IPS DF 19.7 (cell line): ENCODE measurements around the gene CNTNAP3.
A peak's percentile ranks its signal among the peaks of the same experiment; 100 is the strongest.
"Not testable (repeated sequence)": the region's sequence is repeated elsewhere in the genome, so short reads cannot be mapped to it uniquely, and the experiment has no call there.

Source experiments
- DNase-seq: peaks from one replicate; pipeline ENCODE4 v3.0.0-alpha.2; 2013; ENCODE audit warnings: low read depth, low spot score

The CNTNAP3 gene

GRCh38 chr9:39073537-39073936 is 214.4 kb downstream of the CNTNAP3 start:
- DNase-seq, result not testable (repeated sequence)

DNA sequence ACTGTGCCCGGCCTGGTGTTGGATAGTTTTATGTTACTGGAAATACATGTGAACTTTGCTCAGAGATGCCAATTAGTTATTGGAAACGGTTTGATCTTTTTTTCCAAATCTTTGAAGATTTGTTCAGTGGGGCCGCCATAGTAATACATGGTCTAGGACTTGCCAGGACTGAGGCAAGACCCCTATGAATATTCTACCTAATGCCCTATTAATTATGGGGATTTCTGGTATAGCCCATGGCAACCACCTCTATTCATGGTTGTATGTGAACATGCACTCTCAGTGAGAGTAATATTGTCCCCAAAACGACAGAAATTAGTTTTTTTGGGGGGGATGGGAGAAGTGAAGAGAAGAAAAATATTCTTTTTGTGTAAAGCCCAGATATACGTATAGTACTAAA is 220.3 kb downstream of the CNTNAP3 start:
- not testable (repeated sequence) for DNase-seq

- DNase-seq, result not testable (repeated sequence)
Observed at GRCh38 chr9:39062966-39063365, 225.0 kb downstream of the CNTNAP3 start.

GRCh38 chr9:39054453-39054852 is 233.5 kb downstream of the CNTNAP3 start:
- not testable (repeated sequence) for DNase-seq

GRCh38 chr9:39046833-39047232 is 241.1 kb downstream of the CNTNAP3 start:
- DNase-seq, result peak; percentile 35

GRCh38 chr9:39042352-39042803 is 245.6 kb downstream of the CNTNAP3 start:
- DNase-seq, result not testable (repeated sequence)

DNA sequence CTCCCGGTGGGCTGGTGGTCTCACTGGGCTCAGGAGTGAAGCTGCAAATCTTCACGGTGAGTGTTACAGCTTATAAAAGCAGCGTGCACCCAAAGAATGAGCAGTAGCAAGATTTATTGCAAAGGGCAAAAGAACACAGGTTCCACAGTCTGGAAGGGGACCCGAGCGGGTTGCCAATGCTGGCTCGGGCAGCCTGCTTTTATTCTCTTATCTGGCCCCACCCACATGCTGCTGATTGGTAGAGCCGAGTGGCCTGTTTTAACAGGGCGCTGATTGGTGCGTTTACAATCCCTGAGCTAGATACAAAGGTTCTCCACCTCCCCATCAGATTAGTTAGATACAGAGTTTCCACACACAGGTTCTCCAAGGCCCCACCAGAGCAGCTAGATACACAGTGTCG is 246.2 kb downstream of the CNTNAP3 start:
- not testable (repeated sequence) for DNase-seq

- DNase-seq, result not testable (repeated sequence)
Observed at GRCh38 chr9:39039148-39039547, 248.8 kb downstream of the CNTNAP3 start.

DNA sequence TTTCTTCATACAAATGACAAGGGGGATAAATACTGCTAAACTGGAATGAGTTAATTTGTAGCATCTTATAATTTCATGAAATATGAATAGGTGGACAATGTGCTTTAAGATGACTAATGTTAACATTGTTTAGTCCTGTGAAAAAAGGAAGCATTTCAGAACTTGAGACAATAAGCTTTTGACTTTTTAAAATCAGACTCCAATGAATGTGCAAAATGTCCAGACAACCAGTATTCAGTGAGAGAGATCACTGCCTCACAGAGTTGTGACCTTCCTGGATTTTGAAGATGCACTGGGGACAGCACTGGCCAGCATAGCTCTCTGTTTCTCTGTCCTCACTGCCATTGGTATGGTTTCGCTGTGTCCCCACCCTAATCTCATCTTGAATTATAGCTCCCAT is 249.7 kb downstream of the CNTNAP3 start:
- not testable (repeated sequence) for DNase-seq

- not testable (repeated sequence) for DNase-seq
Observed at GRCh38 chr9:39033849-39034248, 254.1 kb downstream of the CNTNAP3 start.

DNA sequence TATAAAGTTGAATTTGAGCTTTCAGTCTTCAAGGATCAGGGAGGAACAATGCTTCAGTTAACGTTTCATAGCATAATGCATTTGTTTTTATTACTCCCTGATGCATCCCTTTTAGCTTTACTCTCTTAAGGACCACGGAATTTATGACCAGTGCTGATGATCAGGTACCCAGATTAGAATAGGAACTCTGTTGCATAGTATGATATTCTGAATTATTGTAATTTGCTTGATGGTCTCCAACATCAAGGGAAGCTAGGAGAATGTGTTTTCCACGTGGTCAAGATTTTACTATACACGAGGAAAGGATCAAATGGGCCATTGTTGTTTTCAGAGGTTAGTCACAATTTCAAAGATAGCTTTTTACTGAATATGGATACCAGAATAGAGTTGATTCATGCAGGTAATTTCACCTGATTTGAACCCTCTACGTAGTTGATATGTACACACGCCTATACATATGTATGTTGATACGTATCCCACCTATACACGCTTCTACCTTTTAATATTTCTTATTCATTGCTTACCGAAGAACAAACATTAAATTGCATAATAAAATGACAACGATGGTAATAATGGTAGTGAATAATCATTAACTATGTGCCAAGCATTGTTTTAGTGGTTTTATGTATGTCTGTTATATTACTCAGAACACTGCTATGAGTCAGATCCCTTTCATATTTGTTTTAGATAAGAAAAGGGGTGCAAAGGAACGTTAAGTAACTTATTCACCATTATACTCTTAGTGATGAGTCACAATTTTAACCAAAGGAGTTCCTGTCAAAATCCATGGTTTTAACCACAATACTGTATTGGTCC is 257.6 kb downstream of the CNTNAP3 start:
- DNase-seq, result not testable (repeated sequence)

- DNase-seq, result not testable (repeated sequence)
Observed at GRCh38 chr9:39028855-39029254, 259.1 kb downstream of the CNTNAP3 start.

GRCh38 chr9:39028168-39028567 is 259.8 kb downstream of the CNTNAP3 start:
- not testable (repeated sequence) for DNase-seq

DNA sequence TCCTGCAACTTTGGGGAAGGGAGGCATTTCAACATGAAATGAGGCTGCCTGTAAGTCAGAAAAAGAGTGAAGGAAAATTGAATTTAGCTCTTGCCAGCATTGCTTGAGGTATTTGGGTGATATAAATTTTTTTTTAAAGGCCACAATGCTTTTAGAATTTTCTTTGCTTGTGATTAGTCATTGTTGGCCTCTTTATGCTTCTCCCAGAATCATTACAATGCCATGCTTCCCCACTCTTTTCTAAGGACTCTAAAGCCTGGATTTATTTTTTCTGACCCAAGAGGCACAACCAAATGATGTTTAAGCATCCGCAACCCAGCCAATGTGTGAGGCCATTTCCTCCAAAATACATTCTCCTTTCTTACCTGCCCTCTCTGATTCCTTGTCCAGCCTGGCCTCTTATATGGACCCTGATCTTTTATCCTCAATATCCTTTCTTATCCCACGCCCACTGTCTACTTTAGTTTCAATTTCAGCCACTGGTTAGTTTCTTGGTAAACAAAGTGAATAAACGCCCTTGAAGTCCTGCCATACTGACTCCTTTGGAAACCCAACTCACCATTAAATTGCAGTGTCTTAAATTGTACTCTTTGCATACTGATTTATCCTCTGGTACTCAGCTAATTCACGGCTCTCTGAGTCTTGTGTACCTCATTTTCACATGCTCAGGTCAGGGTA is 261.9 kb downstream of the CNTNAP3 start:
- DNase-seq, result not testable (repeated sequence)
